Suprapubic skin (tissue), 4 donors: Measurements from ENCODE around the gene COMMD2.

Source experiments
- CTCF ChIP-seq, 2 donors: fragments of 200-600 bp in 1 of 2; fragments of 450-650 bp in 1 of 2; sonication (generic) in 1 of 2; IDR thresholded peaks; one replicate each; pipeline ENCODE4 v1.5.1; 2016 to 2019; ENCODE audit warnings: antibody characterized with exemption in 2 of 2, mild to moderate bottlenecking in 1 of 2, moderate library complexity in 1 of 2
- EP300 ChIP-seq: sonication (generic); formaldehyde crosslinking; IDR thresholded peaks from one replicate; pipeline ENCODE4 v1.6.1; 2017; ENCODE audit warnings: antibody characterized with exemption
- POLR2A ChIP-seq, 2 donors: fragments of 450-650 bp; IDR thresholded peaks; one replicate each; pipeline ENCODE4 v1.6.1; 2017; ENCODE audit warnings: antibody characterized with exemption in 2 of 2, mild to moderate bottlenecking in 2 of 2, moderate library complexity in 2 of 2
- POLR2AphosphoS5 ChIP-seq, 3 donors: sonication (generic); formaldehyde crosslinking; IDR thresholded peaks; one replicate each; pipeline ENCODE4 v1.6.1; 2017; ENCODE audit warnings: antibody characterized with exemption in 3 of 3

GRCh38 chr3:149792452-149793270 is 40.4 kb upstream of the COMMD2 start, which contains the start of gene ANKUB1:
- TF ChIP-seq CTCF (IDR thresholded peaks at IDR 0.05) (no peak), POLR2A (IDR thresholded peaks at IDR 0.05) (no peak), POLR2AphosphoS5 (IDR thresholded peaks at IDR 0.05) (no peak), EP300 (no peak)
